ENCODE results near the gene BRICD5. TPM values are rescaled to one million over a fixed set of nuclear protein-coding genes. Genes with fewer than 3 reads are reported as not detected.
A peak's percentile ranks its signal among the peaks of the same experiment; 100 is the strongest.

The BRICD5 gene
- total RNA-seq, 1 donor from 2014 or later = 5.2 TPM

DNA sequence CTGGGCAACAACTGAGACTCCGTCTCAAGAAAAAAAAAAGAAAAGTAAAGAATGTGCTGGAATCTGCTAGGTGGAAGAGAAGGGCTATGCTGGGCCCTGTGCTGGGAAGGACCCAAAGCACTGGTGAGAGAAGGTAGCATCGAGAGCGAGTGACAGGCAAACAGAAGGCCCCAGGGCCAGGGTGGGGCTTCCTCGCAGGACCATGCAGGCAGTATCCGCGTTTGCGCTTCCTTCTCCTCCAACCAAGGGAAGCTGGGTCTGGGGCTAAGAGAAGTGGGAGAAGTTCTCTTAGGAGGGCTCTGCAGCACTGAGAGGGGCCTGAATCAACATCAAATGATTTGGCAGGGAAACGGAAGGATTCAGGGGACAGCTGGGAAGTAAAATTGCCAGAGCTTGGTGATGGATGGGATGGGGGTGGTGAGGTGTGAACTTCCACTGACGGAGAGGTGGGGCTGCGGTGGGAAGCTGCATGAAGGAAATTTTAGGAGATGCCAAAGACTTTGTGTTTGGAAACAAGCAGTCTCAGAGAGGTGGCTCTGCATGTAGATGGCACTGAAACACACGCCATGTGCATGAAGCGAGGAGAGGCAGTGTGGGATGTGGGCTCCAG, 46.0 kb upstream of the BRICD5 start:
- Mint-ChIP-seq H3K36me3 (peaks cover 39% of the 10 kb centered on the region), H3K27me3 (ENCODE audit: insufficient read depth, low read depth) (peaks cover 8% of the 10 kb centered on the region), H3K4me3 (peak overlapping the region; percentile 33), H3K9me3 (no peaks in the 10 kb centered on the region), H3K27ac (no peak overlapping the region), H3K4me1 (peaks cover 4% of the 10 kb centered on the region)
- Histone ChIP-seq H4K20me1 (ENCODE audit: low read depth) (peaks cover 67% of the 10 kb centered on the region), H3K27me3 (no peaks in the 10 kb centered on the region), H2AFZ (replicated peaks) (no peak overlapping the region), H3F3A (ENCODE audit: low read depth) (peaks cover 55% of the 10 kb centered on the region), H3K4me3 (no peak overlapping the region), H3K27ac (no peak overlapping the region), H3K4me2 (no peak overlapping the region), H3K9ac (no peak overlapping the region), H3K79me2 (ENCODE audit: low read depth) (peaks cover 53% of the 10 kb centered on the region), H3K9me3 (ENCODE audit: low read depth) (no peaks in the 10 kb centered on the region), H3K4me1 (peaks cover 3% of the 10 kb centered on the region), H3K36me3 (peaks cover 22% of the 10 kb centered on the region)
- TF ChIP-seq EZH2phosphoT487 (IDR thresholded peaks at IDR 0.05) (no peak), EZH2 (IDR thresholded peaks at IDR 0.05) (no peak)
- TF ChIP-seq, protein P1, sequence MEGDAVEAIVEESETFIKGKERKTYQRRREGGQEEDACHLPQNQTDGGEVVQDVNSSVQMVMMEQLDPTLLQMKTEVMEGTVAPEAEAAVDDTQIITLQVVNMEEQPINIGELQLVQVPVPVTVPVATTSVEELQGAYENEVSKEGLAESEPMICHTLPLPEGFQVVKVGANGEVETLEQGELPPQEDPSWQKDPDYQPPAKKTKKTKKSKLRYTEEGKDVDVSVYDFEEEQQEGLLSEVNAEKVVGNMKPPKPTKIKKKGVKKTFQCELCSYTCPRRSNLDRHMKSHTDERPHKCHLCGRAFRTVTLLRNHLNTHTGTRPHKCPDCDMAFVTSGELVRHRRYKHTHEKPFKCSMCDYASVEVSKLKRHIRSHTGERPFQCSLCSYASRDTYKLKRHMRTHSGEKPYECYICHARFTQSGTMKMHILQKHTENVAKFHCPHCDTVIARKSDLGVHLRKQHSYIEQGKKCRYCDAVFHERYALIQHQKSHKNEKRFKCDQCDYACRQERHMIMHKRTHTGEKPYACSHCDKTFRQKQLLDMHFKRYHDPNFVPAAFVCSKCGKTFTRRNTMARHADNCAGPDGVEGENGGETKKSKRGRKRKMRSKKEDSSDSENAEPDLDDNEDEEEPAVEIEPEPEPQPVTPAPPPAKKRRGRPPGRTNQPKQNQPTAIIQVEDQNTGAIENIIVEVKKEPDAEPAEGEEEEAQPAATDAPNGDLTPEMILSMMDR (IDR thresholded peaks at IDR 0.05) = no peak
- DNase-seq (ENCODE audit: low spot score) = no peak

DNA sequence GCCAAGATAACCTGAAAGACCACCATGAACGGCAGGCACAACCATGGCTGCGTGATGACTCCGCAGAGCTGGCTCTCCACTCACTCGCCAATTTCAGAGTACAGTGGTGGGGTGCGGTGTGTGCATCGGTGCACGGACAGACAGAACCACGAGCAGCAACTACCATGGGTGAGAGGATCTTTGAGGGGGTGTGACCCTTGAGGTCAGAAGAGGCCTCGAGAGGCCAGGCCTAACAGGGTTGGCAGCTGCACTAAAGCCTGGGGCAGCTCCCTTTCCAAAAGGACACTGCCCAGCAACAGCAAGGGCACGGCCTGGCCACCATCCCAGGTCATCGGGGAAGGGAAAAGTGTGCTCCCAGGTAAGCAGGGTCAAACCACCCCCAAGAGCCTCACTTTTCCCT, 42.6 kb upstream of the BRICD5 start:
- H3K79me2 ChIP-seq (ENCODE audit: low read depth) = peaks cover 49% of the 10 kb centered on the region
- TF ChIP-seq, protein P1 (IDR thresholded peaks at IDR 0.05) = no peak
- no peak for TF ChIP-seq EZH2 (IDR thresholded peaks at IDR 0.05)
- TF ChIP-seq EZH2phosphoT487 (IDR thresholded peaks at IDR 0.05) = no peak
- H2AFZ ChIP-seq (replicated peaks) = no peak overlapping the region
- H3K27me3 ChIP-seq = no peaks in the 10 kb centered on the region
- peaks cover 3% of the 10 kb centered on the region for H3K36me3 ChIP-seq
- Mint-ChIP-seq H3K4me1 (peaks cover 9% of the 10 kb centered on the region), H3K36me3 (peaks cover 27% of the 10 kb centered on the region), H3K9me3 (no peaks in the 10 kb centered on the region), H3K27me3 (ENCODE audit: insufficient read depth, low read depth) (peaks cover 9% of the 10 kb centered on the region), H3K4me3 (peak overlapping the region; percentile 59), H3K27ac (no peak overlapping the region)
- no peak overlapping the region for H3K27ac ChIP-seq
- no peak overlapping the region for H3K4me3 ChIP-seq
- H3K9ac ChIP-seq = no peak overlapping the region
- H3K4me2 ChIP-seq = no peak overlapping the region
- H3K4me1 ChIP-seq = peaks cover 9% of the 10 kb centered on the region
- peaks cover 48% of the 10 kb centered on the region for H4K20me1 ChIP-seq (ENCODE audit: low read depth)
- peaks cover 49% of the 10 kb centered on the region for H3F3A ChIP-seq (ENCODE audit: low read depth)
- no peaks in the 10 kb centered on the region for H3K9me3 ChIP-seq (ENCODE audit: low read depth)
- no peak for DNase-seq (ENCODE audit: low spot score)

DNA sequence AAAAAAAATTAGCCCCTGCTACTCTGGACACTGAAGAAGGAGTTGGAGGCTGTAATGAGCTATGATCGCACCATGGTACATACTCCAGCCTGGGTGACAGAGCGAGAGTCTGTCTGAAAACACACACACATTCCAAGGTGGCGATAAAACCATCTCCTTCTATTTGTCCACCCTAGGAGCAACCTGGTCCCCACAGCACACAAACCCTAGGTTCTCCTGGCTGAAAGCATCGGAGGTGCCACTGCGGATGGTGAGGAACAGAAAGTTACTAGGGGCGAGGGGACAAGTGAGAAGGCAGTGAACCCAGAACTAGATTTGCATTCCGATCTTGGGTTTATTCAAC, 42.1 kb upstream of the BRICD5 start:
- H3K4me2 ChIP-seq = no peak overlapping the region
- H3K4me3 ChIP-seq = no peak overlapping the region
- no peak overlapping the region for H2AFZ ChIP-seq (replicated peaks)
- H3K9ac ChIP-seq = no peak overlapping the region
- no peak overlapping the region for H3K27ac Mint-ChIP-seq
- no peak overlapping the region for H3K27ac ChIP-seq
- H3F3A ChIP-seq (ENCODE audit: low read depth) = peaks cover 49% of the 10 kb centered on the region
- peak overlapping the region; percentile 59 for H3K4me3 Mint-ChIP-seq
- TF ChIP-seq, protein P1 (IDR thresholded peaks at IDR 0.05) = no peak
- TF ChIP-seq EZH2 (IDR thresholded peaks at IDR 0.05) (no peak), EZH2phosphoT487 (IDR thresholded peaks at IDR 0.05) (no peak)
- H4K20me1 ChIP-seq (ENCODE audit: low read depth) = peaks cover 43% of the 10 kb centered on the region
- peaks cover 9% of the 10 kb centered on the region for H3K27me3 Mint-ChIP-seq (ENCODE audit: insufficient read depth, low read depth)
- no peak for DNase-seq (ENCODE audit: low spot score)
- no peaks in the 10 kb centered on the region for H3K36me3 ChIP-seq
- H3K9me3 ChIP-seq (ENCODE audit: low read depth) = no peaks in the 10 kb centered on the region
- H3K4me1 Mint-ChIP-seq = peaks cover 9% of the 10 kb centered on the region
- H3K9me3 Mint-ChIP-seq = no peaks in the 10 kb centered on the region
- peaks cover 9% of the 10 kb centered on the region for H3K4me1 ChIP-seq
- peaks cover 49% of the 10 kb centered on the region for H3K79me2 ChIP-seq (ENCODE audit: low read depth)
- H3K27me3 ChIP-seq = no peaks in the 10 kb centered on the region
- H3K36me3 Mint-ChIP-seq = peaks cover 22% of the 10 kb centered on the region
